Mesenchymal stem cell (in vitro differentiated cells and primary cell): ENCODE data around the gene GARNL3.
A peak's percentile ranks its signal among the peaks of the same experiment; 100 is the strongest.

Source experiments
- DNase-seq: peaks from one replicate; pipeline ENCODE4 v3.0.0-alpha.2; 2013
- H2AFZ ChIP-seq: one replicate; pipeline ENCODE4 v1.6.1; 2013; ENCODE audit warnings: low read depth, mild to moderate bottlenecking, control low read depth, inconsistent platforms, low read length, moderate library complexity
- H2AK5ac ChIP-seq: 2 replicates; pipeline ENCODE4 v1.6.1; 2013; ENCODE audit warnings: low read length, moderate library complexity, mild to moderate bottlenecking, inconsistent platforms; ENCODE audit not compliant: severe bottlenecking
- H2BK120ac ChIP-seq: one replicate; pipeline ENCODE4 v1.6.1; 2013; ENCODE audit warnings: low read depth, mild to moderate bottlenecking, inconsistent platforms, low read length, moderate library complexity
- H2BK12ac ChIP-seq, 2 experiments: one replicate each; pipeline ENCODE4 v1.6.1; 2013; ENCODE audit warnings: inconsistent platforms in 2 of 2, low read length in 2 of 2, mild to moderate bottlenecking in 2 of 2, moderate library complexity in 2 of 2, control low read depth in 1 of 2
- H2BK15ac ChIP-seq: one replicate; pipeline ENCODE4 v1.6.1; 2013; ENCODE audit warnings: mild to moderate bottlenecking, low read depth, inconsistent platforms; ENCODE audit not compliant: poor library complexity, severe bottlenecking
- H2BK5ac ChIP-seq: 2 replicates; pipeline ENCODE4 v1.6.1; 2013; ENCODE audit warnings: low read depth, mild to moderate bottlenecking, low read length, control low read depth, inconsistent platforms; ENCODE audit not compliant: poor library complexity, severe bottlenecking
- H3K14ac ChIP-seq, 2 experiments: one replicate each; pipeline ENCODE4 v1.6.1; 2013; ENCODE audit warnings: inconsistent platforms in 2 of 2, low read length in 2 of 2, control low read depth in 1 of 2, mild to moderate bottlenecking in 1 of 2, moderate library complexity in 1 of 2
- H3K18ac ChIP-seq, 2 experiments: one replicate each; pipeline ENCODE4 v1.6.1; 2013; ENCODE audit warnings: inconsistent platforms in 2 of 2, low read length in 2 of 2, control low read depth in 1 of 2, low read depth in 1 of 2, mild to moderate bottlenecking in 1 of 2
- H3K23ac ChIP-seq, 2 experiments: one replicate each; pipeline ENCODE4 v1.6.1; 2013; ENCODE audit warnings: inconsistent platforms in 2 of 2, low read length in 2 of 2, mild to moderate bottlenecking in 2 of 2, moderate library complexity in 2 of 2, control low read depth in 1 of 2
- H3K27ac ChIP-seq: 2 replicates; pipeline ENCODE4 v1.5.1; 2013; ENCODE audit warnings: mild to moderate bottlenecking, moderate library complexity, low read length, control low read depth, inconsistent platforms; ENCODE audit not compliant: poor library complexity, severe bottlenecking
- H3K27me3 ChIP-seq, 2 experiments: 2 replicates each; pipeline versions ENCODE4 v1.6.1 to v1.7.0; 2013; ENCODE audit warnings: low read length in 2 of 2, mild to moderate bottlenecking in 2 of 2, moderate library complexity in 2 of 2, control low read depth in 1 of 2, inconsistent platforms in 1 of 2; ENCODE audit not compliant: control insufficient read depth in 1 of 2, insufficient read depth in 1 of 2
- H3K36me3 ChIP-seq, 2 experiments: 2 replicates each; pipeline versions ENCODE4 v1.6.1 to v1.7.0; 2013; ENCODE audit warnings: low read length in 2 of 2, control low read depth in 1 of 2, inconsistent platforms in 1 of 2, low read depth in 1 of 2, mild to moderate bottlenecking in 1 of 2; ENCODE audit not compliant: insufficient read depth in 2 of 2, control insufficient read depth in 1 of 2
- H3K4ac ChIP-seq, 2 experiments: one replicate each; pipeline ENCODE4 v1.6.1; 2013; ENCODE audit warnings: inconsistent platforms in 2 of 2, low read length in 2 of 2, mild to moderate bottlenecking in 2 of 2, moderate library complexity in 2 of 2, control low read depth in 1 of 2, low read depth in 1 of 2
- H3K4me1 ChIP-seq: 2 replicates; pipeline ENCODE4 v1.6.1; 2013; ENCODE audit warnings: low read depth, low read length, control low read depth; ENCODE audit not compliant: control insufficient read depth, insufficient read depth
- H3K4me2 ChIP-seq: 2 replicates; pipeline ENCODE4 v1.6.1; 2013; ENCODE audit warnings: low read length, mild to moderate bottlenecking, inconsistent platforms; ENCODE audit not compliant: poor library complexity, severe bottlenecking
- H3K4me3 ChIP-seq, 2 experiments: 2 replicates each; pipeline versions ENCODE4 v1.5.1 to v1.7.0; 2013; ENCODE audit warnings: low read length in 2 of 2, mild to moderate bottlenecking in 2 of 2, control low read depth in 1 of 2, low read depth in 1 of 2; ENCODE audit not compliant: insufficient read depth in 1 of 2
- H3K79me1 ChIP-seq: replicated peaks from 2 replicates; pipeline ENCODE4 v1.6.1; 2013; ENCODE audit warnings: mild to moderate bottlenecking, control low read depth, low read length, inconsistent platforms; ENCODE audit not compliant: poor library complexity, severe bottlenecking
- H3K9ac ChIP-seq: 2 replicates; pipeline ENCODE4 v1.7.0; 2013; ENCODE audit warnings: mild to moderate bottlenecking, low read length, moderate library complexity
- H3K9me3 ChIP-seq: 2 replicates; pipeline ENCODE4 v1.7.0; 2013; ENCODE audit warnings: mild to moderate bottlenecking, low read length; ENCODE audit not compliant: control insufficient read depth
- H4K8ac ChIP-seq: one replicate; pipeline ENCODE4 v1.6.1; 2013; ENCODE audit warnings: inconsistent platforms, mild to moderate bottlenecking, low read length, moderate library complexity
- H4K91ac ChIP-seq: one replicate; pipeline ENCODE4 v1.6.1; 2013; ENCODE audit warnings: mild to moderate bottlenecking, low read length, inconsistent platforms
- WGBS: methylation state at CpG from one replicate; pipeline ENCODE4 v1.1.7; 2013; ENCODE audit warnings: mixed read lengths; 5-methylcytosine and 5-hydroxymethylcytosine counted together

The GARNL3 gene

DNA sequence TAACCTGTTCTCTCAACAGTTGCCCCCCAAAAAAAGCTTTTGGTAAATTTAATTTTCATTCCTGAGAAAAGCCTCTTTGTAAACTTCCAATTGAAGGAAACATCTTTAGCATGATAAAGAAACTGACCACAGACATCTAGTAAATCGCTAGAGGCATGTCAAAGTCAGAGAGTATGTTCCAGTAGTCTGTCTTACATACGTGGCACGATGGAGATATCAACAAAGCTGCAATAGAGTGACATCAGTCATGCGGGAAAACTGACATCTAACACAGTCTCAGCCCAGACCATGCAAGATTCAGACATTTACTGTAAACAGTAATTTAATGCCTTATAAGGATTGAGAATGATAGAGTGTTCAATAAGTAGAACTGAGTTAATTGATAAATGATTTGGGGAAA lies 45.1 kb downstream of the GARNL3 start:
- H4K8ac ChIP-seq, result no peak overlapping the region
- no peak overlapping the region for H2AFZ ChIP-seq
- H2BK12ac ChIP-seq, result no peak overlapping the region
- H3K9me3 ChIP-seq, result no peaks in the 10 kb centered on the region
- no peak overlapping the region for H2AK5ac ChIP-seq
- no peak overlapping the region for H3K14ac ChIP-seq
- peaks cover 0 to 3% of the 10 kb centered on the region in 2 experiments for H3K36me3 ChIP-seq
- H3K4ac ChIP-seq, result no peak overlapping the region
- no peak overlapping the region for H3K4me2 ChIP-seq
- no peak for DNase-seq
- no peak overlapping the region for H2BK15ac ChIP-seq
- H3K4me1 ChIP-seq, result no peaks in the 10 kb centered on the region
- no peak overlapping the region for H3K9ac ChIP-seq
- H2BK120ac ChIP-seq, result no peak overlapping the region
- H3K27ac ChIP-seq, result no peak overlapping the region
- H3K18ac ChIP-seq, result no peak overlapping the region
- H3K79me1 ChIP-seq, result no peaks in the 10 kb centered on the region
- H2BK5ac ChIP-seq, result no peak overlapping the region
- H3K4me3 ChIP-seq, result no peak overlapping the region
- no peak overlapping the region for H3K23ac ChIP-seq
- 72% methylated on average over 3 of the region's 4 CpGs for WGBS
- H3K27me3 ChIP-seq, result peaks cover 0 to 15% of the 10 kb centered on the region in 2 experiments
- H4K91ac ChIP-seq, result no peak overlapping the region

DNA sequence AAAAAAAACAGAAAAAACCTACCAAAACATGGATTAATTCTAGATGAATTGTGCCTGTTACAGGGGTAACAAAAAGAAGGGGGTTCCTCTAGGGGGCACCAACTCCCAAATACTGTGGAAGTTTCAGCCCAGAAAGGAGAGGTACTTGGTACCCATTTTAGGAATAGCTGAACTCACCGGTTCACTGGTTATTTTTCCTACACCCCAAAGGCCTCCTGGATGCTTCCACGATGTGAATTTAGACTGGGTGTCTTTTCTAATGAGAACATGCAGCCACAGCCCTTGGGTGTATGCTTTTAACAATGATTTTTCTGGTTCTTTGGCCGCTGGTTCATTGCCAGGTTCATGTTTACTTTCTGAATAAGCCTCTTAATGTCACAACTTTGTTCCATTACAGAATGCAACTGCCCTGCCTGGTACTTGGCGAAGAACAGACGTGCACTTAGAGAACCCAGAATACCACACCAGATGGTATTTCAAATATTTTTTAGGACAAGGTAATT lies 46.7 kb downstream of the GARNL3 start:
- no peak overlapping the region for H2BK15ac ChIP-seq
- no peak overlapping the region for H4K8ac ChIP-seq
- no peak overlapping the region for H2AK5ac ChIP-seq
- H3K9me3 ChIP-seq, result no peaks in the 10 kb centered on the region
- H4K91ac ChIP-seq, result no peak overlapping the region
- H3K4me1 ChIP-seq, result no peaks in the 10 kb centered on the region
- H3K9ac ChIP-seq, result peak overlapping the region; percentile 2
- H3K23ac ChIP-seq, result no peak overlapping the region
- 78% methylated on average over 5 of the region's 5 CpGs for WGBS
- H3K36me3 ChIP-seq, result peaks cover 0 to 3% of the 10 kb centered on the region in 2 experiments
- no peaks in the 10 kb centered on the region for H3K79me1 ChIP-seq
- H3K4ac ChIP-seq, result no peak overlapping the region
- H2BK5ac ChIP-seq, result no peak overlapping the region
- H3K4me2 ChIP-seq, result no peak overlapping the region
- peak; percentile 44 for DNase-seq
- H3K18ac ChIP-seq, result peak overlapping the region in 1 of 2 experiments; percentile 24
- H3K4me3 ChIP-seq, result no peak overlapping the region
- H2BK12ac ChIP-seq, result no peak overlapping the region
- no peak overlapping the region for H2BK120ac ChIP-seq
- no peak overlapping the region for H2AFZ ChIP-seq
- H3K14ac ChIP-seq, result no peak overlapping the region
- peaks cover 0 to 29% of the 10 kb centered on the region in 2 experiments for H3K27me3 ChIP-seq
- no peak overlapping the region for H3K27ac ChIP-seq

DNA sequence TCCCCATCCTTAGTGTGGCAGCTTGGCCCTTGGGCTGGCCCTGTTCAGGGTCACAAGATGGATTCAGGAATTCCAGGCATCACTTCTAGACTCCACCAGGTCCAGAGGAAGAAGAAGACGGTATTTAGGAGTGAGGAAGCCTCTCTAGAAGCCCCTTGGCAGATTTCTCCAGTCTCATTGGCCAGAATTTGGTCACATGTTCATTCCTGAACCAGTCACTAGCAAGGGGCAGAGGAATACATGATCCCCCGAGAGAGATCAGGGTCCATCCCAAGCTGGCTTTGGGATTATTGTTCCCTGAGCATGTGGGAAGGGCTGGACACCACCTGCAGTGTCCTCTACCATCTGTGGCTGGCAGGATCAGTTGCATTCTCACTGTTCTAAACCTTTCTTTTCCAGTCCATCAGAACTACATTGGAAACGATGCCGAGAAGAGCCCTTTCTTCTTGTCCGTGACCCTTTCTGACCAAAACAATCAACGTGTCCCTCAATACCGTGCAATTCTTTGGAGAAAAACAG lies 48.5 kb downstream of the GARNL3 start:
- no peak overlapping the region for H3K4me2 ChIP-seq
- H3K4me3 ChIP-seq, result no peak overlapping the region
- H3K27me3 ChIP-seq, result peaks cover 0 to 32% of the 10 kb centered on the region in 2 experiments
- H3K18ac ChIP-seq, result no peak overlapping the region
- no peak overlapping the region for H3K14ac ChIP-seq
- no peak overlapping the region for H2AK5ac ChIP-seq
- no peak overlapping the region for H2BK15ac ChIP-seq
- H3K9me3 ChIP-seq, result no peaks in the 10 kb centered on the region
- DNase-seq, result no peak
- no peak overlapping the region for H3K23ac ChIP-seq
- no peak overlapping the region for H2BK120ac ChIP-seq
- no peaks in the 10 kb centered on the region for H3K79me1 ChIP-seq
- no peaks in the 10 kb centered on the region for H3K4me1 ChIP-seq
- no peak overlapping the region for H2BK5ac ChIP-seq
- H3K9ac ChIP-seq, result no peak overlapping the region
- no peak overlapping the region for H4K8ac ChIP-seq
- WGBS, result 91% methylated on average over 7 of the region's 7 CpGs
- H3K4ac ChIP-seq, result no peak overlapping the region
- H2AFZ ChIP-seq, result no peak overlapping the region
- H3K27ac ChIP-seq, result no peak overlapping the region
- no peak overlapping the region for H4K91ac ChIP-seq
- peaks cover 0 to 3% of the 10 kb centered on the region in 2 experiments for H3K36me3 ChIP-seq
- H2BK12ac ChIP-seq, result no peak overlapping the region

DNA sequence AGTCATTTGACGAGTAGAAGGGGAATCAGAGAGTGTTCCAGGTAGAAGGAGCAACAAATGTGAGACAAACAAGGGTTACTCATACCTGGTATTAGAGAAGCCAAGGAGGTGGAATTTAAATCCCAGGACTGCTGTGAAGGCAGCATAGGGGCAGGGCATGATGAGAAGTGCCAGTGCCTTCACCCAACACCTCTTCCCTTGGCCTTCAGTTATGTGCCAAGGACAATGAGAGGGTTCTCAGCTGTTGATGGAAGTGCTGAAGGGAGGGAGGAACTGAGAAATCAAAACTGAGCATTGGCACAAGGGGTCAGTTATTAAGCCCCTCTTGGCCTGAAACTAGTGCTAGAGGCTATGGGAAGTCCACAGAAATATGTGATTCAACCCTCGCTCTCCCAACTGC lies 50.3 kb downstream of the GARNL3 start:
- no peaks in the 10 kb centered on the region for H3K4me1 ChIP-seq
- no peaks in the 10 kb centered on the region for H3K9me3 ChIP-seq
- no peak overlapping the region for H3K4me2 ChIP-seq
- H3K14ac ChIP-seq, result no peak overlapping the region
- H3K4ac ChIP-seq, result no peak overlapping the region
- H3K4me3 ChIP-seq, result no peak overlapping the region
- no peak overlapping the region for H2BK15ac ChIP-seq
- no peak overlapping the region for H2BK5ac ChIP-seq
- no peak overlapping the region for H2BK12ac ChIP-seq
- WGBS, result 97% methylated on average over 2 of the region's 2 CpGs
- H3K27me3 ChIP-seq, result peaks cover 0 to 40% of the 10 kb centered on the region in 2 experiments
- no peak overlapping the region for H2AK5ac ChIP-seq
- H2BK120ac ChIP-seq, result no peak overlapping the region
- H3K27ac ChIP-seq, result no peak overlapping the region
- H4K91ac ChIP-seq, result no peak overlapping the region
- H3K9ac ChIP-seq, result no peak overlapping the region
- H4K8ac ChIP-seq, result no peak overlapping the region
- H3K18ac ChIP-seq, result no peak overlapping the region
- no peak overlapping the region for H2AFZ ChIP-seq
- peaks cover 0 to 3% of the 10 kb centered on the region in 2 experiments for H3K36me3 ChIP-seq
- no peak overlapping the region for H3K23ac ChIP-seq
- no peak for DNase-seq
- H3K79me1 ChIP-seq, result no peaks in the 10 kb centered on the region
